Fibroblast of villous mesenchyme (primary cell): Measurements from ENCODE around the gene UBE3C. TPM values are rescaled to one million over a fixed set of nuclear protein-coding genes. Genes with fewer than 3 reads are reported as not detected.

Source experiments
- DNase-seq: peaks from one replicate; pipeline ENCODE4 v3.0.0-alpha.2; 2010; ENCODE audit warnings: low read depth
- H3K4me3 ChIP-seq: 2 replicates; pipeline ENCODE4 v1.5.1; 2011; ENCODE audit warnings: low read depth, mild to moderate bottlenecking, low read length
- total RNA-seq: library from RNA; depleted of rRNA; stranded (reverse); fragments of >200 nt; gene quantifications from 2 replicates; pipeline ENCODE4 v1.2.3, GENCODE V29; 2012
- TF ChIP-seq, protein P1 (sequence below): IDR thresholded peaks from 2 replicates; pipeline ENCODE4 v1.5.1; 2012; ENCODE audit warnings: low read depth, mild to moderate bottlenecking, low read length; ENCODE audit not compliant: insufficient read depth

The UBE3C gene
- total RNA-seq, 1 donor: 150 TPM

- TF ChIP-seq, protein P1, sequence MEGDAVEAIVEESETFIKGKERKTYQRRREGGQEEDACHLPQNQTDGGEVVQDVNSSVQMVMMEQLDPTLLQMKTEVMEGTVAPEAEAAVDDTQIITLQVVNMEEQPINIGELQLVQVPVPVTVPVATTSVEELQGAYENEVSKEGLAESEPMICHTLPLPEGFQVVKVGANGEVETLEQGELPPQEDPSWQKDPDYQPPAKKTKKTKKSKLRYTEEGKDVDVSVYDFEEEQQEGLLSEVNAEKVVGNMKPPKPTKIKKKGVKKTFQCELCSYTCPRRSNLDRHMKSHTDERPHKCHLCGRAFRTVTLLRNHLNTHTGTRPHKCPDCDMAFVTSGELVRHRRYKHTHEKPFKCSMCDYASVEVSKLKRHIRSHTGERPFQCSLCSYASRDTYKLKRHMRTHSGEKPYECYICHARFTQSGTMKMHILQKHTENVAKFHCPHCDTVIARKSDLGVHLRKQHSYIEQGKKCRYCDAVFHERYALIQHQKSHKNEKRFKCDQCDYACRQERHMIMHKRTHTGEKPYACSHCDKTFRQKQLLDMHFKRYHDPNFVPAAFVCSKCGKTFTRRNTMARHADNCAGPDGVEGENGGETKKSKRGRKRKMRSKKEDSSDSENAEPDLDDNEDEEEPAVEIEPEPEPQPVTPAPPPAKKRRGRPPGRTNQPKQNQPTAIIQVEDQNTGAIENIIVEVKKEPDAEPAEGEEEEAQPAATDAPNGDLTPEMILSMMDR: no peak
- H3K4me3 ChIP-seq: no peak overlapping the region
- no peak for DNase-seq
These were observed 161.1 kb downstream of the UBE3C start for GRCh38 chr7:157299613-157300368.

GRCh38 chr7:157300369-157300825 lies 161.7 kb downstream of the UBE3C start:
- no peak for DNase-seq
- TF ChIP-seq, protein P1: no peak
- no peak overlapping the region for H3K4me3 ChIP-seq

DNA sequence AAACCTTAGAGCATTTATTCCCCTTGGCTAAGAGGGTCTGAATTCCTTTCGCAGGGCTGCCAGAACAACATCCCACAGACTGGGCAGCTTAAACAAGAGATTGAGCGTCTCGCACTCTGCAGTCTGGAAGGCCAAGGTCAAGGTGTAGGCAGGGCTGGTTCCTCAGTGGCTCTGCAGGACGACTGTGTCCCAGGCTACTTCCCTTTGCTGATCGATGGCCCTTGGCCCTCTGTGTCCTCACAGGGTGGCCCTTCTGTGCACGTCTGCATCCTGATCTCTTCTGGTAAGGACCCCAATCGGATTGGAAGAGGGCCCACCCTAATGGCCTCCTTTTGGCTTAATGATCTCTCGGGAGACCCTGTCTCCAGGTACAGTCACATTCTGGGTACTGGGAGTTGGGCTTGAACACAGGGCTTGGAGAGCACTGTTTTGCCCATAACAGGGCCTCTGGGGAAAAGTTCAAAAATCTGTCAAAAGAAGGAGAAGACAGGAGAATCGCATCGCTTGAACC lies 162.9 kb downstream of the UBE3C start:
- DNase-seq: no peak
- no peak overlapping the region for H3K4me3 ChIP-seq
- TF ChIP-seq, protein P1: no peak

GRCh38 chr7:157306846-157307838 lies 168.4 kb downstream of the UBE3C start:
- TF ChIP-seq, protein P1: no peak
- no peak for DNase-seq
- H3K4me3 ChIP-seq: no peak overlapping the region

GRCh38 chr7:157309988-157310668 lies 171.4 kb downstream of the UBE3C start:
- peak; percentile 92 for DNase-seq
- H3K4me3 ChIP-seq: no peak overlapping the region
- TF ChIP-seq, protein P1: no peak

GRCh38 chr7:157310676-157311185 lies 172.0 kb downstream of the UBE3C start:
- DNase-seq: no peak
- TF ChIP-seq, protein P1: no peak
- no peak overlapping the region for H3K4me3 ChIP-seq
